DMS 273 (cell line): ENCODE measurements around the gene ASB16.
"Not testable (repeated sequence)": the region's sequence is repeated elsewhere in the genome, so short reads cannot be mapped to it uniquely, and the experiment has no call there.

Source experiments
- DNase-seq: peaks from one replicate; lab custom pipeline; 2025; ENCODE audit not compliant: unreplicated experiment; lab: John Stamatoyannopoulos, UW

ASB16 gene

DNA sequence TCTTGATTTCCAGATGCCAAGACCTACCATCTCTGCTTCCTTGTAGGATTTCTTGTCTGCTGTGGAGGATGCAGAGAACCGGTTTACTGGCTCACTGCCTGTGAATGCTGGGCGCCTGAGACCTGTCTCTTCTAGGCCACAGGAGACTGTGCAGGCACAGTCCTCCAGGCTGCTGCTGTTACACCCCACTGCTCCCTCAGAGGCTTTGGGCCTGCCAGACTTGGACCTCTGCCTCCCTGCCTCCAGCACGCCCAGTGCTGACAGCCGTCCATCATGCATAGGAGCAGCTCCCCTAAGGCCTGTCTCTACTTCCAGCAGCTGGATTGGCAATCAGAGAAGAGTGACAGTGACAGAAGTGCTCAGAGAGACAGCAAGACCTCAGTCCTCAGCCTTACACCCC lies 22.7 kb upstream of the ASB16 start:
- no peak for DNase-seq

DNA sequence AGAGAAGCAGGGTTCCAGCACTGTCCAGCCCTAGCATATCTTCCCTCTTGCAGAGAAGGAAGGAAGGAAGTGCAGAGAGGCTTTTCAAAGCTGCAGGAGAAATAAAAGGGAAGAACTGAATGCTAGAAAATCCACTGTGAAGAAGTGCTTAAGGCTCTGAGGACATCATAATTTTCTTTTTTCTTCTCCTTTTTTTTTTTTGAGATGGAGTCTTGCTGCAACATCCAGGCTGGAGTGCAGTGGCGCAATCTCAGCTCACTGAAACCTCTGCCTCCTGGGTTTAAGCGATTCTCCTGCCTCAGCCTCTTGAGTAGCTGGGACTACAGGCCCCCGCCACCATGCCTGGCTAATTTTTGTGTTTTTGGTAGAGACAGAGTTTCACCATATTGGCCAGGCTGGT lies 21.4 kb upstream of the ASB16 start:
- DNase-seq, result not testable (repeated sequence)

DNA sequence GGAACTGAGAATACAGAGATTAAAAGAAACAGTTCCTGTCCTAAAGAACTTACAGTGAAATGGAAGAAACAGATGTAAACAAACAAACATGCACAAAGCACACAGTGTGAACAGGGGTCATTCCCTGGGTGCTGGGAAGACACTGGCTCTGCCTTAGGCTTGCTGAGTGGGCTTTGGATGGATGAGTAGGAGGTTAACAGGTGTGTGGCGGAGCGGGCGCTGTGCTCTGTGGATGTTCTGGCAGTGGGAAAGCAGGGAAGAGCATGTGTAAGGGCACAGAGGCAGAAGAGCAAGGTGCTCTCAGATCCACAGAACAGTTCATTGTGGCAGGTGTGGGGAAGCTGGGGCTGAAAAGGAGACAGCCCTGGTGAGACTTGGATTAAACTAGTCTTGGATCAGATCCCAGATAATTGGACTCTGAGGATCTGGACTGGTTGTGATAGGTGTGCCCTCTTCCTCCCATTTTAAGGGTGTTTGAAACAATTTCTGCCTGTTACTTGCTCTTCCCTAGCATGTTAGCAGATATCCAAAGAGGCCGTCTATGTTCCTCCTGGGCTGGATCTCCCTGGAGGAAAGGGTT lies 20.7 kb upstream of the ASB16 start:
- no peak for DNase-seq

DNA sequence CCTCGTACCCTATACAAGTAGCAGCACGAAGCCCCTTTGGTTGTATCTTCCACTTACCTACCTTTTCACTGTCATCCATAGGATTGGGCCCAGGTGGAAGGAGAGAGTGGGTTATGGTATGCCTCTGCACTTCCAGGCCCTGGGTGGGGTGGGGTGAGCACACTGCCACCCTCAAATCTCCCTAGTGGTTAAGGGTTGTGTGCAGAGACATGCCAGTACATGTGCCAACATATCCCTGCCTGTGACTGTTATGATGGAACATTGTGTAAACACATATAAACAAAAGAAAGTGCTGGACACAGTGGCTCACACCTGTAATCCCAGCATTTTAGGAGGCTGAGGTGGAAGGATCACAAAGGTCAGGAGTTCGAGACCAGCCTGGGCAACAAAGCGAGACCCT lies 17.6 kb upstream of the ASB16 start:
- no peak for DNase-seq

DNA sequence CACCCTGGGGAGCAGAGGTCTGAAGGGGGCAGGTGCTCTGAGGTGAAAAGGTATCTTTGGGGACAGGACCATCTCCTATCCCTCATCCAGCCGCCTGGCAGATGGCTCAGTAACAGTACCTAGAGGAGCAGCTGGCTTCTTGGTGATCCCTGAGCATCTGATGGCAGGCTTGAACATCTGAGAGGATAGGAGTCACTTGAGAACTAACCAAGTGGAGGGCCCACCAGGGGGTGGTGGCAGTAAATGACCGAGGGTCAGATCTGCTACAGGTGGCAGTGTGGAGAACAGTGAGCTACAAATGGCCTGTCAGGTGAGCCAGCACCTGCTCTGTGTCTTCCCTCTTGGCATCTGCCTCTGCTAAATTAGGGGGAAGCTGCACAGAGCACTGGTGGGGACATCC lies 15.0 kb upstream of the ASB16 start:
- DNase-seq, result peak; percentile 48

DNA sequence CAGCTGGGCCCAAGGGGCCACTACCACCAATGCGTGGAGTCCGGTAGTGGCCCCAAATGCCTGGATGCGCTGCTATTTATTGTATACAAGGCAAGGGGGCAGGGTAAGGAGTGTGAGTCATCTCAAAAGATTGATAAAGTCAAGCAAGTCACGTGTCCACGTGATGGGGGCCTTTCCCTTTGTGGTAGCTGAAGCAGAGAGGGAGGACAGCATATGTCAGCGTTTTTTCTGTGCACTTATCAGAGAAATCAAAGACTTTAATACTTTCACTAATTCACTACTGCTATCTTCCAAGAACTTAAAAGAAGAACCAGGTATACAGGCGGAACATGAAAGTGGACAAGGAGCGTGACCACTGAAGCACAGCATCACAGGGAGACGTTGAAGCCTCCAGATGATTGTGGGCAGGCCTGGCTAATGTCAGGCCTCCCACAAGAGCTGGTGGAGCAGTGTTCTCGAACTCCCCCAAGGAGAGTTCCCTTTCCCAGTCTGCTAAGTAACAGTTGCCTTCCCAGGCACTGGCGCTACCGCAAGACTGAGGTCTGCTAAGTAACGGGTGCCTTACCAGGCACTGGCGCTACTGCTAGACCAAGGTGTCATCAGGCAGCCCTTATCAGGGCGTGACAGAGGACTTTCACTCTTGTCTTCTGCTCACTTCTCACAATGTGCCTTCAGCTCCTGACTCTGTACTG lies 10.8 kb upstream of the ASB16 start:
- no peak for DNase-seq

DNA sequence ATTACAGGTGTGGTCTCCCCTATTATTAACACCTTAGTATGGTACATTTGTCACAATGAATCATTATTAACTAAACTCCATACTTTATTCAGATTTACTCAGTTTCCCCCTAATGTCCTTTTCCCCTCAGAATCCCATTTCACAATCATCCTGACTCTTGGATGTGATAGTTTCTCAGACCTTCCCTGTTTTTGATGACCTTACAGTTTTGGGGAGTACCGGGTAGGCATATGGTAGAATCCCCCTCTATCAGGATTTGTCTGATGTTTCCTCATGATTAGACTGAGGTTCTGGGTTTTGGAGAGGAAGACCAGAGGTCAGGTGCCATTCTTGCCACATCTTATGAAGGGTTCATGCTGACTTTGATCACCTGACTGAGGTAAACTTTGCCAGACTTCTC lies 6.0 kb upstream of the ASB16 start:
- no peak for DNase-seq

DNA sequence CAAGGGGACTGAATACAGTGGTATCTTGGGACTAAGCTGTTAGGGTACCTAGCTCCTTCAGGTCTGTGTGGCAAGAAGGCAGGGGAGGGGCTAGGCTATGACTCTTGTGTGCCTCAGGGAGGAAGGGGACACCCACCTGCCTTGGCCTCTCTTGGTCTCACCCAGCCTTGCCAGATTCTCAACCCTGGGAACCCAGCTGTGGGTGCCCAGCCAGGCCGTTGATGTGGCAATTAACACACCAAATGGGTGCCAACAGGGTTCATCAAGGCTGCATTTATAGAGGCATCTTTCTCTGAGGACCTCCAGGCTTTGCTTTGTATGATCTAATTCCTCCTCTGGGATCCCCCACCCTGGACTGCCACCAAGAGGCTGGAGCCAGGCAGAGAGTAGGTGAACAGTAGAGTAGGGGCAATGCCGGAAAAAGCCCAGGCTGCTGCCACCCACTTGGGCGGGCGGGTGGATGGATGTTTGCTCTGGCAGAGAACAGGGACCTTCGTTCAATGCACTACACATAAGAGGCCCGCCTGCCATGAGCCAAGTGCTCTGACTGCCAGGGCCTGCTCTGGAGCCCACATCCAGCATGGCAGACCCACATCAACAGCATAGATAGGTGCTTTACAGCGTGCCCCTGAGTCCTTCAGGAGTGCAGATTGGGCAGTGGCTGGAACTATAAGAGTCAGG lies 3.2 kb upstream of the ASB16 start:
- DNase-seq, result no peak

DNA sequence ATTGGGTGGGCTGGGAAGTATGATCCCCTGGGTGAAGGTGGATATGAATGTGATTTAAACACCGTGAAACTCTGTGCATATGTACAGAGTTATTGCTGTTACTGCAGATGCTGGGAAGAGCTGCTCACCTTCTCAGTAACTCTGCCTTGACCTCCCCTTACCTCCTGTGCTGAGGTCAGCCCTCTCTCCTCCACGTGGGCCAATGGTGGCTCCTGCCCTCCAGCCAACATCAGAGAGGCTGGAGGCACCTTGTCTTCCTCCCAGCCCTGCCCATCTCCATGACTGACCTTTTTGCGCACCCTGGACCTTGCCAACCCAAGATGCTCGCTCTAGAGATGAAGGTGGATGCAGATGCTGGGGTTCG lies 387 bp upstream of the ASB16 start:
- no peak for DNase-seq

DNA sequence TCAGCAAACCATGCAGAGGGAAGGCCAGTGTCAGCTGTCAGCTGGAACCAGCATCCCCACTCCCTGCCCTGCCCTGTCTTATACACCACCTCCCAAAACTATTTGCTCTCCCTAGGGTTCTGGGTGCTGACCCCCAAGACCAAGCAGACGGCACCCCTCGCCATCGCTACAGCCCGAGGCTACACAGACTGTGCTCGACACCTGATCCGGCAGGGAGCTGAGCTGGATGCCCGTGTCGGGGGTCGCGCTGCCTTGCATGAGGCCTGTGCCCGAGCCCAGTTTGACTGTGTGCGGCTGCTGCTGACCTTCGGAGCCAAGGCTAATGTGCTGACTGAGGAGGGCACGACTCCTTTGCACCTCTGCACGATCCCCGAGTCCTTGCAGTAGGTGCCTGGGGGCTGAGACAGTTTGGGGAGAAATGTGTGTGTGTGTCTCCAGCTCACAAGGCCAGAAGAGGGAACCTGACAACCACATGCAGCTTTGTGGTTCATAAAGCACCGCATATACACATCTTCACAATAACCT lies 1.5 kb downstream of the ASB16 start:
- DNase-seq, result peak; percentile 36

DNA sequence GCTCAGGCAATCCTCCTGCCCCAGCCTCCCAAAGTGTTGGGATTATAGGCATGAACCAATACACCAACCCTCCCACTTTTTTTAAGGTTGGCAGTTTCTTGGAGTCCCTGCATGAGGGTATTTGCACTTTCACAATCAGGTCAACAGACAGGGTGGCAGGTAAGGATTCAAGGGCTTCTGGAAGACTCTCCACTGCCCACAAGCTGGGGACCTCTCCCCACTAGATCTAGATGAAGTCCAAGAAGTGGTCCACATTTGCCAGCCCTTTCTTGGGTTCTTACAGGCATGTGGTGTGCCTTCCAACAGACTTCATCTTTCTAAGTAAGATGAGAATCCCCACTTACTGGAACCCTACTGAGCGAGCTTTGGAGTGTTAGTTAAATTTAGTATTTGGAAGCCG lies 3.9 kb downstream of the ASB16 start:
- no peak for DNase-seq

DNA sequence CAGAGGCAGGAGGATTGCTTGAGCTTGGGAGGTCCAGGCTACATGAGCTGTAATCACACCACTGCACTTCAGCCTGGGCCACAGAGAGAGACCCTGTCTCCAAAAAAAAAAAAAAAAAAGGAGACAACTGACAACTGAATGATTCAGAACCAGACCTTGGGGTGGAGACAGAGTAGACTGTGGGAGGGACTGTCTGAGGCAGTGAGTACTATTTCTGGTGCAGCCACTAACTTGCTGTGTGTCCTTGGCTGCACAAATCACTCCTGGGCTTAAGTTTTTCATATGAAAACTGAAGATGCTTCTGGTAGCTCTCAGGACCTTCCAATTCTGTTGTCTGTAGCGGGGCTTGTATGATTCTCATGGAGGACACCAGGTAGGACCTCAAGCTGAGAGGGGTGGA lies 5.8 kb downstream of the ASB16 start:
- no peak for DNase-seq

DNA sequence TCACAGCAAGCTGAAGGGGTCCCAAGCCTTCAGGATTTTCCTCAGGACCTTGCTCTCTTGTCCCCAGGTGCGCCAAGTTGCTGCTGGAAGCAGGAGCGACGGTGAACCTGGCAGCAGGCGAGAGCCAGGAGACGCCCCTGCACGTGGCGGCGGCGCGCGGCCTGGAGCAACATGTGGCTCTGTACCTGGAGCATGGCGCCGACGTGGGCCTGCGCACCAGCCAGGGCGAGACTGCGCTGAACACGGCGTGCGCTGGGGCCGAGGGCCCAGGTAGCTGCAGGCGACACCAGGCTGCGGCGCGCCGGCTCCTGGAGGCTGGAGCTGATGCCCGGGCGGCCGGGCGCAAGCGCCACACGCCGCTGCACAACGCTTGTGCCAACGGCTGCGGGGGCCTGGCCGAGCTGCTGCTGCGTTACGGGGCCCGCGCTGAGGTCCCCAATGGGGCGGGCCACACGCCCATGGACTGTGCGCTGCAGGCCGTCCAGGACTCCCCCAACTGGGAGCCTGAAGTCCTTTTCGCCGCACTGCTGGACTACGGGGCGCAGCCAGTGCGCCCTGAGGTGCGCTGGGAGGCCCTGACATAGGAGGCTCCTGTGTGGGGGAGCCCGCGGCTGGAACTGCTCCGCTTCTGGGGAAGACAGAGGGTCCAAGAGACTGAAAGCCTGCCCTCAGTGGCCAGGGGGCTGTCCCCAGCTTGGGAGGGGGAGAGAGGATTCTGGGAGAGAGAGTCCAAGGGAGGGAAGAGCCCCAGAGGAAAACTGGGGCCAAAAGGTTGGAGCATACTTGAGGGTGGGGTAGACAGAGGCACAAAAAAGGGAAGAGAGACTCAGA lies 6.4 kb downstream of the ASB16 start:
- DNase-seq, result no peak

DNA sequence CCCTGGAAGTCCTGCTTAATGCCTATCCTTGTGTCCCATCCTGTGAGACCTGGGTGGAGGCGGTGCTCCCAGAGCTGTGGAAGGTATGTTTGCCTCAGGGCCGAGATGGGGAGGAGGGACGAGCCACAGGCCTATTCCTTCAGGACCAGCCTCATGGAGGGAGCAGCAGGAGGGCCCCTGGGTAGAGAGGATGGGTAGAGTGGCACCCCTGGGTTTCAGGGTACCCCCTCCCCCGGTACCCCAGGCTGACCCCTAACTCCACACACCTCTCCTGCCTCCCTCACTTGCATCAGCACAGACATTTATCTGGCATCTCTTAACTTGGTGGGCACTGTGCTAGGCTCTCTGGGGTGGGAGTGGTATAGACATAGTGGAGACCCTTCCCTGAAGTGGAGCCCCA lies 7.1 kb downstream of the ASB16 start:
- DNase-seq, result no peak

DNA sequence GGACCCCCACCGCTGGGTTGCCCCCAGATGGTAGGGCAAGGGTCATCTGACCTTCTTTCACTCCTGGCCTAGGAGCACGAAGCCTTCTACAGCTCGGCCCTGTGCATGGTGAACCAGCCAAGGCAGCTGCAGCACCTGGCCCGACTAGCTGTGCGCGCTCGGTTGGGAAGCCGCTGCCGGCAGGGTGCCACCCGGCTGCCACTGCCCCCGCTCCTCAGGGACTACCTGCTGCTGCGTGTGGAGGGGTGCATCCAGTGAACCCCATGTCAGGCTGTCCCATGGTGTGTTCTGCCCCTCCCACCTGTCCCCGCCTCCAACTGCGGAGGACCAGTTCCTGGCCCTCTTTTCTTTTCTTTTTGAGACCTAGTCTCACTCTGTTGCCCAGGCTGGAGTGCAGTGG lies 7.6 kb downstream of the ASB16 start:
- no peak for DNase-seq

DNA sequence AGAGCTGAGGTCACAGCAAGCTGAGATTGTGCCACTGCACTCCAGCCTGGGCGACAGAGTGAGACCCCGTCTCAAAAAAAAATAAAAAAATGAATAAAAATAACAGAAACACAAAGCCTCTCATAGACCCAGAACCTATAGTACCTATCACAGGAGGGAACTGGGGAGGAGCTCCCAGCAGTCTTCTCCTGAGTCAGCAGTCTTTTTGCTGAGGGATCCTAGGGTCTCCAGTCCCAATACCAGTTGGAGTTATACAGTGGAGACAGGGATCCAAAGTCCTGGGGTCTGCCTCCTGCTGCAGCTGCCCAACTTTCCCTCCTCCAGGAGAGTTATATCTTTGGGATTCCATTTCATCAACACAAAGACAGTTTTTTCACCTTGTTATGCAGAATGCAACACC lies 12.5 kb downstream of the ASB16 start:
- DNase-seq, result no peak

DNA sequence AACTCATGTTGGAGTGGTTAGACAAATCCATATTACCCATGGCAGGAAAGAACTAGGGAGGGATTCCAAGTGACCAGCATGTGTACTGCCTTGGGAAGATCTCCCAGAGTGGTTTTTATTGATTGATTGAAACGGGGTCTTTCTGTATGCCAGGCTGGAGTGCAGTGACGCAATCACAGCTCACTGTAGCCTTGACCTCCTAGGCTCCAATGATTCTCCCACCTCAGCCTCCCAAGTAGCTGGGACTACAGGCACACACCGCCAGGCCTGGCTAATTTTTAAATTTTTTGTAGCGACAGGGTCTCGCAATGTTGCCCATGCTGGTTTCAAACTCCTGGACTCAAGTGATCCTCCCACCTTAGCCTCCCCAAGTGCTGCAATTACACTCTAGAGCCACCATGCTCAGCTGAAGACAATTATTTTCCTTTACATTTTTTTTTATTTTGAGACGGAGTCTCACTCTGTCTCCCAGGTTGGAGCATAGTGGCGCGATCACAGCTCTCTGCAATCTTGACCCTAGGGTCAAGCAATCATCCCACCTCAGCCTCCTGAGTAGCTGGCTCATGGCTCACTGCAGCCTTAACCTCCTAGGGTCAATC lies 13.8 kb downstream of the ASB16 start:
- DNase-seq, result no peak

DNA sequence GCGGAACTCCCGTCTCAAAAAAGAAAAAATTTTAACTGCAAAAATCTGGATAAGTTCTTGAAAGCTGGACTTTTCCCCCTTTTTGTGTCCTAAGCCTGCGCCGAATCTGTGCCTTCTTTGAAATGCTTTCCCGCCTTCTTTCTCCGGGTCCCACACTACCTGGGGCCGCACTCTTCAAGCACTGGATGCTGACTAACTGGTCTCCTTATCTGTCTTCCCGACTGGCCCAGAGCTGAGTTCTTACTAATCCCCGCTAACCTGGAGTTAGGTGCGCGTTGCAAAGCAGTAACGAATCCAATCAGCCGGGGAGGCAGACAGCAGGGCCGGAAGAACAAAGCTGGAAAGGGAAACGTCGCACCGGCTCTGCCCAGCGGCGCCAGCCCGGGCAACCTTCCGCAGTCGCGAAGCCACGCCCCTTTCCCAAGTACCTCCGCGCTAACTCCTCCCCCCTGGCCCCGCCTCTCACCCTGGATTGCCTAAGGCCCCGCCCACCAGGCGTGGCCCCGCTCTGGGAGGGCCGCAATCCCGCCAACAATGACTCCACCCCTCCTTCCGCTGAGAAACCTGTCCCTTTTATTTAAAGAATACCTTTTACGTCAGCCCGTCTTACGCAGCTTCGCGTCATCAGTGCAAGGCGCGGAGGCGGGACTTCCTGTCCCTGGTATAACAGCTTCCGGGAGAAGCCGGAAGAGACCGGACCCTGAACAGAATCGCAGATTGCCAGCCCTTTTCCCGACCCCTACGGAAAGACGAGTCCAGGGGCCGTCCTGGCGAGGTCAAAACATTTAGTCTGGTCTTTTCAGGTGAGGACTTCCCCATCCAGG lies 16.0 kb downstream of the ASB16 start, which contains the start of gene TMUB2:
Gene TMUB2, plus strand, starts transcription at position 666 of the 824 bp plus-strand sequence. CDS start 737 bp downstream, outside the sequence.
- peak; percentile 100 for DNase-seq

DNA sequence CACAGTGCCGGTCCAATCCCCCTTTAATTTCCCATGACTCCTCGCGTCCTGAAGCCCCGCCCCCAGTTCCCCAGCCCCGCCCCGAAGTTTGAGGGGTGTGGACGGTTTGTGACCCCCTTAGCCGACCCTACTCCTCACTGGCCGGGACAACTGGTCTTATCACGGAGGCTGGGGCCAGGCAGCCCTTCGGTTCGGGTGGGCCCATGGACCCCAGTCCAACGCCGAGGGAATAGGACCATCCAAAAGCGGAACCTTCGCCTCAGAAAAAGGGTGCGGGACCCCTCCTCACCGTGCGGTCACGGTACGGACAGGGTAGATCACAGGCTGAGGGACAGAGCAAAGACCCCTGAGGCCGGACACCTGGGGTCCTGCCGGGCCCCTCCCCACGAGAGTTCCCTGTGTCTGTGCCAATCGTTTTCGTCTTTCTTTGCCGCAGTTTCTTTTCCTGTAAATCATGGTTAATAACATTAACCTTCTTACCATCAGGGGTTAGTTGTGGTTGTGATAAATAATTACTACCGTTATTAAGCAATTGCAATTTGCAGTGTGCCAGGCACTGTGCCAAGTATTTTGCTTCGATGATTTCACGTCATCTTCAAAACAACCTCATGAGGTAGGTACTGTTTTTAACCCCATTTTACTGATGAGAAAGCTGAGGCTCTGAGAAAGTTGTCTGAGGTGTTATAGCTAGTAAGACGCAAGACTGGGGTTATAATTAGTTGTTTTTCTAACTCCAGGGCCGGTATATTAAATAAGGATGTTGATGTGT lies 16.8 kb downstream of the ASB16 start:
- DNase-seq, result peak; percentile 37
